ENCODE measurements around the gene SKI.

- TF ChIP-seq CTCF (IDR thresholded peaks at IDR 0.05 in 2 of 3, conservative IDR thresholded peaks at IDR 0.05 in 1 of 3; ENCODE audit: insufficient read depth in 2 of 3, low read depth in 1 of 3, low read length in 3 of 3) (no peak), GABPA (tag; conservative IDR thresholded peaks at IDR 0.05; ENCODE audit: low read depth) (no peak), SMAD2 (IDR thresholded peaks at IDR 0.05; ENCODE audit: low read depth, low read length) (no peak), EZH2 (IDR thresholded peaks at IDR 0.05; ENCODE audit: borderline replicate concordance, low read depth, low read length) (no peak)
Measured at GRCh38 chr1:2189459-2190425, 38.4 kb upstream of the SKI start.

Measured in K562 (cell line).